Stromal cell of bone marrow (primary cell): ENCODE data around the gene TRRAP.

ENCODE experiments used
- DNase-seq: peaks from one replicate; pipeline ENCODE4 v3.0.0-alpha.2; 2012; ENCODE audit warnings: low read depth

Gene TRRAP

GRCh38 chr7:99061001-99061776, 182.9 kb downstream of the TRRAP start:
- DNase-seq, result no peak
